ENCODE data around the gene DNAJA4. TPM values are rescaled to one million over a fixed set of nuclear protein-coding genes. Genes with fewer than 3 reads are reported as not detected.

Gene DNAJA4
- total and polyA plus RNA-seq, 2 of the 8 experiments (the other 6 are each of a cell fraction or from before 2014, with no cell fraction given): 3.6 to 6.2 TPM

DNA sequence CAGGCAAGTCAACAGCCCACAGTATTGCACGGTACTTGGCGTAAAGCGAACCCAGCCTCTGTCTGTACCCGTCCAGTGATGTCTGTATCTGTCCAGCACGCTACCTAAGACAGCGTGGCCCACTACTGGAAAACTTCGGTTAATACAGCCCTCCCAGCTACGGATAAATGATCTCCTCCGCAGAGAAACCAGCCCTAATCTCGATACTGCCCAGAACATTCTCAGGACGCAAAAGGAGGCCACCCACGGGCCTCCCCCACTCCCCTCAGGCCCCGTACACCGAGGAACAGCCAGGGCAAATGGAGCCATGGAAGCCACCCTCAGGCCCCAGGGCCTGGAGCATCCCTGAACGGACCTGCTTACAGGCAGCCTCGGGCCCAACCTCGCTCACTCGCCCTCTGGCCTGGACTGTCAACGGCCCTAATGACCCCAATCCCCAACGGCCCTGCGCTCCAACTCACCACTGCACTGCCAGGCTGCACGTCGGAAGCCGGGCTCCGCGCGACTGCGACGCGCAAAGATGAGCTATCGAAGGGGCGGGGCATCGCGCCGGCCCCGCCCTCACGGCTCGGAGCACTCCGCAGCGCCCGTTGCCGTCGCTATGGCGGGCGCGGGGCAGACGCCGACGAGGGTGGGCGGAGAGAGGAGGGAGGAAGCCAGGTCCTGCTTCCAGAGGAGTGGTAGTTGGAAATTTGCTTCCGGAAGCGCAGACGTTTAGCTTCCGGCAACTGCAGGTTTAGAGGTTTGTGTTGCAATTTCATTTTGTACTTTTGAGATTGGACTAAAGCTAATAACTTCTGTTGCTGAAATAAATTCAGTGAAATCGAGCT is 35.0 kb downstream of the DNAJA4 start, which contains the start of gene SKIC8:
SKIC8 (minus strand) TSS at position 509 of the 830 bp plus-strand sequence. CDS start 3,923 bp downstream, outside the sequence.
- Histone ChIP-seq H2BK12ac (ENCODE audit: low read depth, low read length) (no peak within 1 kb of the TSS), H4K91ac (replicated peaks; ENCODE audit: insufficient read length, low read length) (no peak within 1 kb of the TSS), H3K4me2 (ENCODE audit: insufficient read depth in 1 of 2, low read depth in 2 of 2, low read length in 2 of 2) (peak within 1 kb of the TSS; percentile 88 to 94), H3K4me3 (ENCODE audit: extremely low read depth in 1 of 4, insufficient read depth in 2 of 4, low read depth in 3 of 4, low read length in 4 of 4) (peak within 1 kb of the TSS; percentile 81 to 97 (median 86)), H4K5ac (ENCODE audit: insufficient read length, low read depth, low read length) (peak within 1 kb of the TSS; percentile 78), H3K18ac (ENCODE audit: extremely low read depth, low read length) (no peak within 1 kb of the TSS), H3K4ac (replicated peaks; ENCODE audit: insufficient read length, low read depth, low read length) (no peak within 1 kb of the TSS), H3K56ac (replicated peaks; ENCODE audit: insufficient read length, low read depth, low read length) (peak within 1 kb of the TSS; percentile 73), H2BK15ac (ENCODE audit: low read length) (no peak within 1 kb of the TSS), H3K4me1 (replicated peaks in 1 of 4; ENCODE audit: control insufficient read depth in 3 of 4, insufficient read depth in 4 of 4, low read length in 3 of 4) (peaks cover 0 to 2% (median 0%) of the 10 kb centered on the region in 4 experiments; a peak in 2 of 7 replicates), H2BK20ac (ENCODE audit: low read length) (no peak within 1 kb of the TSS), H3K79me2 (ENCODE audit: control insufficient read depth in 1 of 2, insufficient read depth in 2 of 2, low read length in 2 of 2) (peaks cover 3 to 19% of the 10 kb centered on the region in 2 experiments; a peak in 3 of 4 replicates), H3K23me2 (ENCODE audit: low read depth, low read length) (peaks cover 6% of the 10 kb centered on the region; the same call in 1 of the 2 replicates), H4K8ac (ENCODE audit: extremely low read depth, insufficient read depth, low read length) (peak within 1 kb of the TSS; percentile 93), H3K79me1 (ENCODE audit: low read depth, low read length) (peaks cover 7% of the 10 kb centered on the region), H2BK120ac (replicated peaks; ENCODE audit: low read depth, low read length) (no peak within 1 kb of the TSS), H3K36me3 (ENCODE audit: control insufficient read depth in 2 of 4, insufficient read depth in 4 of 4, low read length in 3 of 4) (no peaks in the 10 kb centered on the region), H3K9ac (replicated peaks in 1 of 4; ENCODE audit: extremely low read depth in 1 of 4, low read depth in 3 of 4, low read length in 3 of 4) (peak within 1 kb of the TSS; percentile 71 to 92 (median 77)), H2AK5ac (ENCODE audit: low read depth, low read length) (0 out of 2 replicates have a peak within 1 kb of the TSS, but pooled peaks have one; percentile 93), H4K20me1 (replicated peaks in 1 of 2; ENCODE audit: control insufficient read depth in 1 of 2, insufficient read depth in 2 of 2, low read length in 2 of 2) (peaks cover 0 to 2% of the 10 kb centered on the region in 2 experiments), H3K27ac (ENCODE audit: low read depth, low read length) (peak within 1 kb of the TSS; percentile 54; the same call in 1 of the 2 replicates), H3K27me3 (replicated peaks in 1 of 4; ENCODE audit: control insufficient read depth in 3 of 4, extremely low read depth in 1 of 4, insufficient read depth in 3 of 4, low read length in 3 of 4) (peaks cover 0 to 4% (median 0%) of the 10 kb centered on the region in 4 experiments; a peak in 2 of 7 replicates), H2AFZ (ENCODE audit: low read length) (peak within 1 kb of the TSS; percentile 59; the same call in 1 of the 2 replicates), H2BK5ac (ENCODE audit: low read depth, low read length) (peak within 1 kb of the TSS; percentile 49; the same call in 1 of the 2 replicates), H3K14ac (ENCODE audit: insufficient read length) (no peak within 1 kb of the TSS), H3K23ac (ENCODE audit: insufficient read length) (no peak within 1 kb of the TSS), H3K9me3 (ENCODE audit: insufficient read depth in 2 of 2, low read depth in 1 of 2, low read length in 1 of 2) (no peaks in the 10 kb centered on the region)
- FAIRE-seq: no peak
- POLR2A ChIA-PET (ENCODE audit: partially characterized antibody): interaction anchor here (0.6 to 1.9 kb wide), 23 partner anchors 8 to 267 kb away, joined by 3 to 8 read pairs (median 4); partner anchors contain the start of genes CHRNA5, CRABP1, DNAJA4 and IREB2
- CTCF ChIA-PET (ENCODE audit: partially characterized antibody): interaction anchor here (0.6 to 1.3 kb wide), 12 partner anchors 10 to 321 kb away, joined by 3 to 7 read pairs (median 3); no protein-coding TSS in a partner anchor
- 2% methylated on average over 55 of the region's 55 CpGs; no CpG with 5 or more reads in 1 of the 2 experiments for WGBS, 2 experiments (ENCODE audit: extremely low coverage in 1 of 2, insufficient coverage in 1 of 2, insufficient read length in 1 of 2, insufficient replicate concordance in 2 of 2, low coverage in 1 of 2, low lambda C conversion rate in 2 of 2, missing lambda C conversion rate in 1 of 2)
- DNase-seq (ENCODE audit: low read depth in 1 of 2, low spot score in 2 of 2): peak; percentile 78 to 95
- TF ChIP-seq KDM5A (IDR thresholded peaks at IDR 0.05; ENCODE audit: low read length) (peak; percentile 88), TCF12 (IDR thresholded peaks at IDR 0.05; ENCODE audit: low read depth, low read length) (no peak), RFX5 (IDR thresholded peaks at IDR 0.05; ENCODE audit: borderline replicate concordance, low read depth, low read length) (no peak), YY1 (IDR thresholded peaks at IDR 0.05; ENCODE audit: low read depth, low read length) (peak; percentile 90), CBX5 (IDR thresholded peaks at IDR 0.05; ENCODE audit: low read depth, low read length) (no peak), SIN3A (conservative IDR thresholded peaks at IDR 0.05 in 1 of 2, IDR thresholded peaks at IDR 0.05 in 1 of 2; ENCODE audit: low read depth in 1 of 2, low read length in 2 of 2) (peak; percentile 63 to 96; a peak in 2 of 4 replicates), GTF2F1 (IDR thresholded peaks at IDR 0.05; ENCODE audit: borderline replicate concordance, low read depth, low read length) (no peak; the same call in 1 of the 2 replicates), RXRA (IDR thresholded peaks at IDR 0.05; ENCODE audit: insufficient read depth, low read depth, low read length) (no peak)
- TF ChIP-seq, protein P1, sequence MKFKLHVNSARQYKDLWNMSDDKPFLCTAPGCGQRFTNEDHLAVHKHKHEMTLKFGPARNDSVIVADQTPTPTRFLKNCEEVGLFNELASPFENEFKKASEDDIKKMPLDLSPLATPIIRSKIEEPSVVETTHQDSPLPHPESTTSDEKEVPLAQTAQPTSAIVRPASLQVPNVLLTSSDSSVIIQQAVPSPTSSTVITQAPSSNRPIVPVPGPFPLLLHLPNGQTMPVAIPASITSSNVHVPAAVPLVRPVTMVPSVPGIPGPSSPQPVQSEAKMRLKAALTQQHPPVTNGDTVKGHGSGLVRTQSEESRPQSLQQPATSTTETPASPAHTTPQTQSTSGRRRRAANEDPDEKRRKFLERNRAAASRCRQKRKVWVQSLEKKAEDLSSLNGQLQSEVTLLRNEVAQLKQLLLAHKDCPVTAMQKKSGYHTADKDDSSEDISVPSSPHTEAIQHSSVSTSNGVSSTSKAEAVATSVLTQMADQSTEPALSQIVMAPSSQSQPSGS (IDR thresholded peaks at IDR 0.05; ENCODE audit: low read length): no peak
